Measurements from ENCODE around the gene CTSA. TPM values are rescaled to one million over a fixed set of nuclear protein-coding genes. Genes with fewer than 3 reads are reported as not detected.

CTSA gene
- total and polyA plus RNA-seq, 9 of the 15 experiments (the other 6 are each of a cell fraction or from before 2014, with no cell fraction given), result 8.8 to 61.7 (median 28.3) TPM

GRCh38 chr20:45882469-45883099 is 8.6 kb upstream of the CTSA start:
- DNase-seq (ENCODE audit: extremely low read depth in 1 of 4, low spot score in 3 of 4) (no peak), FAIRE-seq (no peak), ATAC-seq (no peak)
- Histone ChIP-seq H3K27me3 (ENCODE audit: control insufficient read depth in 2 of 2, insufficient read depth in 2 of 2, low read length in 2 of 2) (no peaks in the 10 kb centered on the region), H2AFZ (ENCODE audit: low read depth, low read length) (no peak overlapping the region), H3K9ac (ENCODE audit: insufficient read depth in 1 of 2, low read depth in 2 of 2, low read length in 2 of 2) (no peak overlapping the region), H3K36me3 (ENCODE audit: control insufficient read depth, insufficient read depth, low read length) (peaks cover 36% of the 10 kb centered on the region; the same call in 2 of the 3 replicates), H3K4me2 (ENCODE audit: insufficient read depth, low read length) (no peak overlapping the region), H3K79me2 (ENCODE audit: control insufficient read depth, insufficient read depth, low read length) (peaks cover 32% of the 10 kb centered on the region), H3K9me1 (ENCODE audit: control insufficient read depth, insufficient read depth, low read length) (peaks cover 4% of the 10 kb centered on the region), H3K4me1 (replicated peaks in 1 of 2; ENCODE audit: control insufficient read depth in 2 of 2, insufficient read depth in 2 of 2, low read length in 2 of 2) (peaks cover 30 to 37% of the 10 kb centered on the region in 2 experiments), H3K27ac (ENCODE audit: extremely low read depth, low read depth, low read length) (no peak overlapping the region; the same call in 2 of the 3 replicates), H3K9me3 (replicated peaks; ENCODE audit: control insufficient read depth, insufficient read depth, low read depth, low read length) (no peaks in the 10 kb centered on the region), H3K4me3 (no peak overlapping the region), H4K20me1 (replicated peaks; ENCODE audit: control insufficient read depth, insufficient read depth, low read length) (no peaks in the 10 kb centered on the region)
- intact Hi-C loops (cut with micrococcal nuclease), result loop anchor here (10.0 kb wide), 1 partner anchor 48 kb away; the partner anchor contains the start of gene SNX21
- in situ Hi-C loops (cut with MboI), result no loop called here
- WGBS (ENCODE audit: insufficient coverage, low coverage, missing lambda C conversion rate), result 88% methylated on average over 4 of the region's 4 CpGs
- BruUV-seq (replicated peaks), result no TSS peak
- POLR2A ChIA-PET, result interaction anchor here (0.7 to 2.4 kb wide), 7 partner anchors 7 to 1144 kb away, joined by 3 to 11 read pairs (median 6); partner anchors contain the start of genes CTSA and NEURL2
- CTCF ChIA-PET (ENCODE audit: low intra/inter-chr PET ratio), result no interaction called here
- TF ChIP-seq ZNF592 (IDR thresholded peaks at IDR 0.05) (no peak), PRMT5 (CRISPR knock-in tag; IDR thresholded peaks at IDR 0.05) (no peak), HDAC8 (tag; IDR thresholded peaks at IDR 0.05) (no peak), ZNF584 (CRISPR knock-in tag; IDR thresholded peaks at IDR 0.05; ENCODE audit: low read depth) (no peak), POLR2G (IDR thresholded peaks at IDR 0.05; ENCODE audit: low read depth, low read length) (no peak), PTBP1 (IDR thresholded peaks at IDR 0.05; ENCODE audit: low read depth, low read length) (no peak), ZNF764 (CRISPR knock-in tag; IDR thresholded peaks at IDR 0.05; ENCODE audit: low read depth) (no peak), ZNF197 (CRISPR knock-in tag; IDR thresholded peaks at IDR 0.05; ENCODE audit: low read depth) (no peak), OTX1 (CRISPR knock-in tag; IDR thresholded peaks at IDR 0.05) (no peak), CREB3 (tag; conservative IDR thresholded peaks at IDR 0.05; ENCODE audit: low read depth) (no peak), L3MBTL2 (IDR thresholded peaks at IDR 0.05) (no peak), MYBL2 (IDR thresholded peaks at IDR 0.05; ENCODE audit: low read depth) (no peak), MYBL2 (CRISPR knock-in tag; IDR thresholded peaks at IDR 0.05; ENCODE audit: borderline replicate concordance) (no peak), TRIM28 (IDR thresholded peaks at IDR 0.05) (no peak), THRB (CRISPR knock-in tag; conservative IDR thresholded peaks at IDR 0.05) (no peak), HNRNPL (IDR thresholded peaks at IDR 0.05; ENCODE audit: low read depth, low read length) (no peak), HNRNPUL1 (IDR thresholded peaks at IDR 0.05; ENCODE audit: low read length) (no peak)

All from K562 (cell line).